ENCODE measurements around the gene ID4.
"Not testable (repeated sequence)": the region's sequence is repeated elsewhere in the genome, so short reads cannot be mapped to it uniquely, and the experiment has no call there.

The ID4 gene

GRCh38 chr6:19851241-19852089, 14.3 kb downstream of the ID4 start:
- TF ChIP-seq YY1 (IDR thresholded peaks at IDR 0.05; ENCODE audit: insufficient read depth, insufficient read length) (no peak), SUZ12 (IDR thresholded peaks at IDR 0.05; ENCODE audit: extremely low read depth, insufficient read depth, insufficient read length) (no peak), ZNF274 (IDR thresholded peaks at IDR 0.05; ENCODE audit: low read depth, low read length) (no peak)

GRCh38 chr6:19852090-19852457, 14.9 kb downstream of the ID4 start:
- DNase-seq (ENCODE audit: low read depth, low spot score), result no peak
- peaks cover 4% of the 10 kb centered on the region for H3K4me1 ChIP-seq (ENCODE audit: insufficient read depth, insufficient read length)
- no peaks in the 10 kb centered on the region for H3K27me3 ChIP-seq (ENCODE audit: insufficient read depth, insufficient read length)
- H3K9me3 ChIP-seq (ENCODE audit: insufficient read depth, low read length), result no peaks in the 10 kb centered on the region
- no peaks in the 10 kb centered on the region for H3K36me3 ChIP-seq (ENCODE audit: insufficient read depth, insufficient read length, low read length)
- H3K4me3 ChIP-seq (ENCODE audit: insufficient read length, low read depth), result no peak overlapping the region
- no peak overlapping the region for H3K9ac ChIP-seq (ENCODE audit: insufficient read length, low read depth)
- TF ChIP-seq YY1 (IDR thresholded peaks at IDR 0.05; ENCODE audit: insufficient read depth, insufficient read length) (no peak), SUZ12 (IDR thresholded peaks at IDR 0.05; ENCODE audit: extremely low read depth, insufficient read depth, insufficient read length) (no peak), ZNF274 (IDR thresholded peaks at IDR 0.05; ENCODE audit: low read depth, low read length) (no peak)

More at GRCh38 chr6:19851241-19852089, 14.3 kb downstream of the ID4 start:
- Histone ChIP-seq H3K4me1 (ENCODE audit: insufficient read depth, insufficient read length) (peaks cover 4% of the 10 kb centered on the region), H3K9me3 (ENCODE audit: insufficient read depth, low read length) (no peaks in the 10 kb centered on the region), H3K4me3 (ENCODE audit: insufficient read length, low read depth) (no peak overlapping the region), H3K36me3 (ENCODE audit: insufficient read depth, insufficient read length, low read length) (no peaks in the 10 kb centered on the region), H3K27me3 (ENCODE audit: insufficient read depth, insufficient read length) (no peaks in the 10 kb centered on the region), H3K9ac (ENCODE audit: insufficient read length, low read depth) (no peak overlapping the region)
- no peak for DNase-seq (ENCODE audit: low read depth, low spot score)

- Histone ChIP-seq H3K36me3 (ENCODE audit: insufficient read depth, insufficient read length, low read length) (no peaks in the 10 kb centered on the region), H3K4me1 (ENCODE audit: insufficient read depth, insufficient read length) (peaks cover 4% of the 10 kb centered on the region), H3K27me3 (ENCODE audit: insufficient read depth, insufficient read length) (no peaks in the 10 kb centered on the region), H3K4me3 (ENCODE audit: insufficient read length, low read depth) (no peak overlapping the region), H3K9ac (ENCODE audit: insufficient read length, low read depth) (no peak overlapping the region), H3K9me3 (ENCODE audit: insufficient read depth, low read length) (no peaks in the 10 kb centered on the region)
- TF ChIP-seq YY1 (IDR thresholded peaks at IDR 0.05; ENCODE audit: insufficient read depth, insufficient read length), result no peak
- no peak for TF ChIP-seq ZNF274 (IDR thresholded peaks at IDR 0.05; ENCODE audit: low read depth, low read length)
- TF ChIP-seq SUZ12 (IDR thresholded peaks at IDR 0.05; ENCODE audit: extremely low read depth, insufficient read depth, insufficient read length), result no peak
- no peak for DNase-seq (ENCODE audit: low read depth, low spot score)
Observed at GRCh38 chr6:19852927-19853326, 15.8 kb downstream of the ID4 start.

GRCh38 chr6:19854421-19855015, 17.3 kb downstream of the ID4 start:
- H3K9me3 ChIP-seq (ENCODE audit: insufficient read depth, low read length); H3K36me3 ChIP-seq (ENCODE audit: insufficient read depth, insufficient read length, low read length); DNase-seq (ENCODE audit: low read depth, low spot score); H3K27me3 ChIP-seq (ENCODE audit: insufficient read depth, insufficient read length); H3K4me1 ChIP-seq (ENCODE audit: insufficient read depth, insufficient read length); H3K9ac ChIP-seq (ENCODE audit: insufficient read length, low read depth); H3K4me3 ChIP-seq (ENCODE audit: insufficient read length, low read depth): not testable (repeated sequence)

- Histone ChIP-seq H3K4me3 (ENCODE audit: insufficient read length, low read depth) (no peak overlapping the region), H3K27me3 (ENCODE audit: insufficient read depth, insufficient read length) (no peaks in the 10 kb centered on the region)
Observed at GRCh38 chr6:19855536-19855935, 18.4 kb downstream of the ID4 start.

GRCh38 chr6:19857139-19857538, 20.0 kb downstream of the ID4 start:
- Histone ChIP-seq H3K9me3 (ENCODE audit: insufficient read depth, low read length) (no peaks in the 10 kb centered on the region), H3K36me3 (ENCODE audit: insufficient read depth, insufficient read length, low read length) (no peaks in the 10 kb centered on the region), H3K4me1 (ENCODE audit: insufficient read depth, insufficient read length) (no peaks in the 10 kb centered on the region), H3K27me3 (ENCODE audit: insufficient read depth, insufficient read length) (no peaks in the 10 kb centered on the region), H3K4me3 (ENCODE audit: insufficient read length, low read depth) (no peak overlapping the region), H3K9ac (ENCODE audit: insufficient read length, low read depth) (no peak overlapping the region)
- no peak for DNase-seq (ENCODE audit: low read depth, low spot score)
- TF ChIP-seq YY1 (IDR thresholded peaks at IDR 0.05; ENCODE audit: insufficient read depth, insufficient read length) (no peak), SUZ12 (IDR thresholded peaks at IDR 0.05; ENCODE audit: extremely low read depth, insufficient read depth, insufficient read length) (no peak), ZNF274 (IDR thresholded peaks at IDR 0.05; ENCODE audit: low read depth, low read length) (no peak)

More at GRCh38 chr6:19855536-19855935, 18.4 kb downstream of the ID4 start:
- Histone ChIP-seq H3K36me3 (ENCODE audit: insufficient read depth, insufficient read length, low read length) (no peaks in the 10 kb centered on the region), H3K9me3 (ENCODE audit: insufficient read depth, low read length) (no peaks in the 10 kb centered on the region), H3K9ac (ENCODE audit: insufficient read length, low read depth) (no peak overlapping the region), H3K4me1 (ENCODE audit: insufficient read depth, insufficient read length) (peaks cover 4% of the 10 kb centered on the region)
- DNase-seq (ENCODE audit: low read depth, low spot score), result no peak
- no peak for TF ChIP-seq YY1 (IDR thresholded peaks at IDR 0.05; ENCODE audit: insufficient read depth, insufficient read length)
- no peak for TF ChIP-seq ZNF274 (IDR thresholded peaks at IDR 0.05; ENCODE audit: low read depth, low read length)
- TF ChIP-seq SUZ12 (IDR thresholded peaks at IDR 0.05; ENCODE audit: extremely low read depth, insufficient read depth, insufficient read length), result no peak

GRCh38 chr6:19857703-19858102, 20.5 kb downstream of the ID4 start:
- Histone ChIP-seq H3K4me3 (ENCODE audit: insufficient read length, low read depth) (no peak overlapping the region), H3K4me1 (ENCODE audit: insufficient read depth, insufficient read length) (no peaks in the 10 kb centered on the region), H3K9ac (ENCODE audit: insufficient read length, low read depth) (no peak overlapping the region), H3K36me3 (ENCODE audit: insufficient read depth, insufficient read length, low read length) (no peaks in the 10 kb centered on the region), H3K9me3 (ENCODE audit: insufficient read depth, low read length) (no peaks in the 10 kb centered on the region), H3K27me3 (ENCODE audit: insufficient read depth, insufficient read length) (no peaks in the 10 kb centered on the region)
- no peak for DNase-seq (ENCODE audit: low read depth, low spot score)
- no peak for TF ChIP-seq YY1 (IDR thresholded peaks at IDR 0.05; ENCODE audit: insufficient read depth, insufficient read length)
- no peak for TF ChIP-seq SUZ12 (IDR thresholded peaks at IDR 0.05; ENCODE audit: extremely low read depth, insufficient read depth, insufficient read length)
- TF ChIP-seq ZNF274 (IDR thresholded peaks at IDR 0.05; ENCODE audit: low read depth, low read length), result no peak

Measured in NT2/D1 (cell line).